ENCODE data around the gene IQGAP2.

IQGAP2 gene

GRCh38 chr5:76532973-76533372, 129.9 kb downstream of the IQGAP2 start:
- WGBS = 100% methylated on average over 3 of the region's 4 CpGs
- no peak overlapping the region for H3K27ac ChIP-seq (ENCODE audit: low read length, poor library complexity, severe bottlenecking)

GRCh38 chr5:76535577-76535976, 132.5 kb downstream of the IQGAP2 start:
- Histone ChIP-seq H3K27ac (ENCODE audit: low read length, poor library complexity, severe bottlenecking) (no peak overlapping the region), H2BK120ac (ENCODE audit: low read depth, low read length) (no peak overlapping the region), H3K4me1 (ENCODE audit: control insufficient read depth, insufficient read depth, low read depth, low read length) (no peaks in the 10 kb centered on the region), H2BK12ac (ENCODE audit: low read length in 2 of 2) (no peak overlapping the region), H2BK5ac (ENCODE audit: low read depth, low read length, poor library complexity, severe bottlenecking) (no peak overlapping the region), H3K9me3 (ENCODE audit: control insufficient read depth, low read length) (no peaks in the 10 kb centered on the region), H2AFZ (ENCODE audit: low read depth, low read length) (no peak overlapping the region), H3K18ac (ENCODE audit: low read depth in 1 of 2, low read length in 2 of 2) (no peak overlapping the region), H3K79me1 (replicated peaks; ENCODE audit: low read length, poor library complexity, severe bottlenecking) (no peaks in the 10 kb centered on the region), H3K9ac (ENCODE audit: low read length) (no peak overlapping the region), H3K4me2 (ENCODE audit: low read length, poor library complexity, severe bottlenecking) (no peak overlapping the region), H4K91ac (ENCODE audit: low read length) (no peak overlapping the region), H3K27me3 (ENCODE audit: control insufficient read depth in 1 of 2, insufficient read depth in 1 of 2, low read length in 2 of 2) (peaks cover 0 to 4% of the 10 kb centered on the region in 2 experiments), H2AK5ac (ENCODE audit: low read length, severe bottlenecking) (no peak overlapping the region), H4K8ac (ENCODE audit: low read length) (no peak overlapping the region), H3K4me3 (ENCODE audit: insufficient read depth in 1 of 2, low read depth in 1 of 2, low read length in 2 of 2) (no peak overlapping the region), H2BK15ac (ENCODE audit: low read depth, poor library complexity, severe bottlenecking) (no peak overlapping the region), H3K36me3 (ENCODE audit: control insufficient read depth in 1 of 2, insufficient read depth in 2 of 2, low read depth in 1 of 2, low read length in 2 of 2) (no peaks in the 10 kb centered on the region), H3K4ac (ENCODE audit: low read depth in 1 of 2, low read length in 2 of 2) (no peak overlapping the region), H3K23ac (ENCODE audit: low read length in 2 of 2) (no peak overlapping the region), H3K14ac (ENCODE audit: low read length in 2 of 2) (no peak overlapping the region)
- no peak for DNase-seq
- WGBS = 79% methylated on average over 4 of the region's 4 CpGs

More at GRCh38 chr5:76532973-76533372, 129.9 kb downstream of the IQGAP2 start:
- no peak overlapping the region for H2AFZ ChIP-seq (ENCODE audit: low read depth, low read length)
- no peak overlapping the region for H3K4ac ChIP-seq (ENCODE audit: low read depth in 1 of 2, low read length in 2 of 2)
- H3K4me3 ChIP-seq (ENCODE audit: insufficient read depth in 1 of 2, low read depth in 1 of 2, low read length in 2 of 2) = no peak overlapping the region
- H3K23ac ChIP-seq (ENCODE audit: low read length in 2 of 2) = no peak overlapping the region
- H3K9me3 ChIP-seq (ENCODE audit: control insufficient read depth, low read length) = no peaks in the 10 kb centered on the region
- H4K91ac ChIP-seq (ENCODE audit: low read length) = no peak overlapping the region
- H3K18ac ChIP-seq (ENCODE audit: low read depth in 1 of 2, low read length in 2 of 2) = no peak overlapping the region
- H2BK120ac ChIP-seq (ENCODE audit: low read depth, low read length) = no peak overlapping the region
- no peak overlapping the region for H4K8ac ChIP-seq (ENCODE audit: low read length)
- no peak overlapping the region for H2BK15ac ChIP-seq (ENCODE audit: low read depth, poor library complexity, severe bottlenecking)
- no peak overlapping the region for H2BK5ac ChIP-seq (ENCODE audit: low read depth, low read length, poor library complexity, severe bottlenecking)
- no peaks in the 10 kb centered on the region for H3K27me3 ChIP-seq (ENCODE audit: control insufficient read depth in 1 of 2, insufficient read depth in 1 of 2, low read length in 2 of 2)
- H3K14ac ChIP-seq (ENCODE audit: low read length in 2 of 2) = no peak overlapping the region
- H3K4me1 ChIP-seq (ENCODE audit: control insufficient read depth, insufficient read depth, low read depth, low read length) = no peaks in the 10 kb centered on the region
- H3K4me2 ChIP-seq (ENCODE audit: low read length, poor library complexity, severe bottlenecking) = no peak overlapping the region
- H2BK12ac ChIP-seq (ENCODE audit: low read length in 2 of 2) = no peak overlapping the region
- no peaks in the 10 kb centered on the region for H3K79me1 ChIP-seq (replicated peaks; ENCODE audit: low read length, poor library complexity, severe bottlenecking)
- no peak overlapping the region for H2AK5ac ChIP-seq (ENCODE audit: low read length, severe bottlenecking)
- no peak for DNase-seq
- no peaks in the 10 kb centered on the region for H3K36me3 ChIP-seq (ENCODE audit: control insufficient read depth in 1 of 2, insufficient read depth in 2 of 2, low read depth in 1 of 2, low read length in 2 of 2)
- H3K9ac ChIP-seq (ENCODE audit: low read length) = no peak overlapping the region

GRCh38 chr5:76537073-76537543, 134.0 kb downstream of the IQGAP2 start:
- no peak overlapping the region for H3K14ac ChIP-seq (ENCODE audit: low read length in 2 of 2)
- H3K9me3 ChIP-seq (ENCODE audit: control insufficient read depth, low read length) = no peaks in the 10 kb centered on the region
- no peak overlapping the region for H4K91ac ChIP-seq (ENCODE audit: low read length)
- no peak overlapping the region for H3K27ac ChIP-seq (ENCODE audit: low read length, poor library complexity, severe bottlenecking)
- no peak overlapping the region for H3K9ac ChIP-seq (ENCODE audit: low read length)
- H2BK12ac ChIP-seq (ENCODE audit: low read length in 2 of 2) = no peak overlapping the region
- H2BK5ac ChIP-seq (ENCODE audit: low read depth, low read length, poor library complexity, severe bottlenecking) = no peak overlapping the region
- no peak overlapping the region for H2BK120ac ChIP-seq (ENCODE audit: low read depth, low read length)
- H2AFZ ChIP-seq (ENCODE audit: low read depth, low read length) = no peak overlapping the region
- no peak overlapping the region for H3K23ac ChIP-seq (ENCODE audit: low read length in 2 of 2)
- H3K4me2 ChIP-seq (ENCODE audit: low read length, poor library complexity, severe bottlenecking) = no peak overlapping the region
- no peak overlapping the region for H3K4me3 ChIP-seq (ENCODE audit: insufficient read depth in 1 of 2, low read depth in 1 of 2, low read length in 2 of 2)
- no peak overlapping the region for H4K8ac ChIP-seq (ENCODE audit: low read length)
- H3K79me1 ChIP-seq (replicated peaks; ENCODE audit: low read length, poor library complexity, severe bottlenecking) = no peaks in the 10 kb centered on the region
- no peaks in the 10 kb centered on the region for H3K4me1 ChIP-seq (ENCODE audit: control insufficient read depth, insufficient read depth, low read depth, low read length)
- no peak for DNase-seq
- WGBS = 50% methylated on average over 3 of the region's 3 CpGs
- no peak overlapping the region for H3K4ac ChIP-seq (ENCODE audit: low read depth in 1 of 2, low read length in 2 of 2)
- H2AK5ac ChIP-seq (ENCODE audit: low read length, severe bottlenecking) = no peak overlapping the region
- peaks cover 0 to 4% of the 10 kb centered on the region in 2 experiments for H3K27me3 ChIP-seq (ENCODE audit: control insufficient read depth in 1 of 2, insufficient read depth in 1 of 2, low read length in 2 of 2)
- no peak overlapping the region for H3K18ac ChIP-seq (ENCODE audit: low read depth in 1 of 2, low read length in 2 of 2)
- H2BK15ac ChIP-seq (ENCODE audit: low read depth, poor library complexity, severe bottlenecking) = no peak overlapping the region
- H3K36me3 ChIP-seq (ENCODE audit: control insufficient read depth in 1 of 2, insufficient read depth in 2 of 2, low read depth in 1 of 2, low read length in 2 of 2) = no peaks in the 10 kb centered on the region

- H3K4me3 ChIP-seq (ENCODE audit: insufficient read depth in 1 of 2, low read depth in 1 of 2, low read length in 2 of 2) = no peak overlapping the region
- no peak overlapping the region for H3K4ac ChIP-seq (ENCODE audit: low read depth in 1 of 2, low read length in 2 of 2)
- H2BK5ac ChIP-seq (ENCODE audit: low read depth, low read length, poor library complexity, severe bottlenecking) = no peak overlapping the region
- H3K27me3 ChIP-seq (ENCODE audit: control insufficient read depth in 1 of 2, insufficient read depth in 1 of 2, low read length in 2 of 2) = peaks cover 3 to 4% of the 10 kb centered on the region in 2 experiments
- H2AFZ ChIP-seq (ENCODE audit: low read depth, low read length) = no peak overlapping the region
- H3K4me1 ChIP-seq (ENCODE audit: control insufficient read depth, insufficient read depth, low read depth, low read length) = peaks cover 2% of the 10 kb centered on the region
- whole genome bisulfite sequencing = 100% methylated on average over 1 of the region's 6 CpGs
- DNase-seq = no peak
- H2BK12ac ChIP-seq (ENCODE audit: low read length in 2 of 2) = no peak overlapping the region
- H2AK5ac ChIP-seq (ENCODE audit: low read length, severe bottlenecking) = no peak overlapping the region
- no peak overlapping the region for H2BK120ac ChIP-seq (ENCODE audit: low read depth, low read length)
- H2BK15ac ChIP-seq (ENCODE audit: low read depth, poor library complexity, severe bottlenecking) = no peak overlapping the region
- no peak overlapping the region for H3K27ac ChIP-seq (ENCODE audit: low read length, poor library complexity, severe bottlenecking)
- no peak overlapping the region for H4K91ac ChIP-seq (ENCODE audit: low read length)
- no peak overlapping the region for H3K14ac ChIP-seq (ENCODE audit: low read length in 2 of 2)
- no peaks in the 10 kb centered on the region for H3K79me1 ChIP-seq (replicated peaks; ENCODE audit: low read length, poor library complexity, severe bottlenecking)
- no peak overlapping the region for H3K23ac ChIP-seq (ENCODE audit: low read length in 2 of 2)
- no peaks in the 10 kb centered on the region for H3K9me3 ChIP-seq (ENCODE audit: control insufficient read depth, low read length)
- no peaks in the 10 kb centered on the region for H3K36me3 ChIP-seq (ENCODE audit: control insufficient read depth in 1 of 2, insufficient read depth in 2 of 2, low read depth in 1 of 2, low read length in 2 of 2)
- no peak overlapping the region for H3K4me2 ChIP-seq (ENCODE audit: low read length, poor library complexity, severe bottlenecking)
- no peak overlapping the region for H3K18ac ChIP-seq (ENCODE audit: low read depth in 1 of 2, low read length in 2 of 2)
- H4K8ac ChIP-seq (ENCODE audit: low read length) = no peak overlapping the region
- H3K9ac ChIP-seq (ENCODE audit: low read length) = no peak overlapping the region
These were observed 139.2 kb downstream of the IQGAP2 start for GRCh38 chr5:76542241-76542640.
